ENCODE measurements around the gene WNT7A.

Gene WNT7A

GRCh38 chr3:13800064-13800463 lies 79.8 kb downstream of the WNT7A start:
- no peak overlapping the region for H3K4me3 ChIP-seq (ENCODE audit: control insufficient read depth, low read depth, low read length)
- DNase-seq (ENCODE audit: low read depth) = no peak
- no peak for TF ChIP-seq CTCF (IDR thresholded peaks at IDR 0.05; ENCODE audit: control insufficient read depth, insufficient read depth, low read depth, low read length, missing control alignments)

- no peak overlapping the region for H3K4me3 ChIP-seq (ENCODE audit: control insufficient read depth, low read depth, low read length)
- no peak for DNase-seq (ENCODE audit: low read depth)
- no peak for TF ChIP-seq CTCF (IDR thresholded peaks at IDR 0.05; ENCODE audit: control insufficient read depth, insufficient read depth, low read depth, low read length, missing control alignments)
Observed at GRCh38 chr3:13798401-13798800, 81.5 kb downstream of the WNT7A start.

- H3K4me3 ChIP-seq (ENCODE audit: control insufficient read depth, low read depth, low read length) = no peak overlapping the region
- no peak for DNase-seq (ENCODE audit: low read depth)
- TF ChIP-seq CTCF (IDR thresholded peaks at IDR 0.05; ENCODE audit: control insufficient read depth, insufficient read depth, low read depth, low read length, missing control alignments) = no peak
Observed at GRCh38 chr3:13796701-13797460, 83.0 kb downstream of the WNT7A start.

DNA sequence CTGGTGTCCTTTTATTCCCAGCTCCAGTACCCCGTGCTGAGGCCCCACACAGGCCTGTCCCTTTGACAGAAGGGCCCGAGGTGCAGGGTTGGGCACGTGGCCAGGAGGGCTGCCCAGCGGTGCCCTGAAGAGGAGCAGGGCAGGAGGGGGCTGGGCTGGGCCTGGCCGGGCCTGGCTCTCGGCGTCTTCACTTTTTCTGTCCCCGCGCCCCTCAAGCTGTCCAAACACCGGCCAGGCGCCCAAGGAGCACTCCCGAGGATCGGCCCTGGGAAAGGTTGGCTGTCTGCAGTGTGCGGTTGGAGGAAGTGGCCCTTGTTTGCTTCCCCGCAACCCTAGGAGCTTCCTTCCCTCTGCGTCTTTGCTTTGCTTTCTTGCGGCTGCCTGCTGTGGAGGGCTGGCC lies 84.1 kb downstream of the WNT7A start:
- TF ChIP-seq CTCF (IDR thresholded peaks at IDR 0.05; ENCODE audit: control insufficient read depth, insufficient read depth, low read depth, low read length, missing control alignments) = no peak
- DNase-seq (ENCODE audit: low read depth) = no peak
- H3K4me3 ChIP-seq (ENCODE audit: control insufficient read depth, low read depth, low read length) = no peak overlapping the region

- no peak for TF ChIP-seq CTCF (IDR thresholded peaks at IDR 0.05; ENCODE audit: control insufficient read depth, insufficient read depth, low read depth, low read length, missing control alignments)
- no peak for DNase-seq (ENCODE audit: low read depth)
- H3K4me3 ChIP-seq (ENCODE audit: control insufficient read depth, low read depth, low read length) = no peak overlapping the region
Observed at GRCh38 chr3:13794322-13794721, 85.5 kb downstream of the WNT7A start.

- no peak for DNase-seq (ENCODE audit: low read depth)
- no peak for TF ChIP-seq CTCF (IDR thresholded peaks at IDR 0.05; ENCODE audit: control insufficient read depth, insufficient read depth, low read depth, low read length, missing control alignments)
- H3K4me3 ChIP-seq (ENCODE audit: control insufficient read depth, low read depth, low read length) = no peak overlapping the region
Observed at GRCh38 chr3:13793451-13793850, 86.4 kb downstream of the WNT7A start.
